HCT116 (cell line): ENCODE data around the gene PTGS1. TPM values are rescaled to one million over a fixed set of nuclear protein-coding genes. Genes with fewer than 3 reads are reported as not detected.

Experiments used
- ATAC-seq: fragments of 200-7000 bp; cut with Tn5 transposase; 2 replicates; pipeline ENCODE4 v1.9.1; 2020; ENCODE audit warnings: mild to moderate bottlenecking, moderate library complexity
- BruUV-seq: library from RNA; stranded (reverse); fragments of 400-500 nt; replicated peaks from 2 replicates; lab custom pipeline; 2021; lab: Mats Ljungman, UMichigan
- CTCF ChIA-PET: fragments of 300-600 bp; sonication (Branson Sonifier 250); formaldehyde crosslinking; loops from one replicate; lab custom pipeline; 2021; ENCODE audit warnings: antibody characterized with exemption; lab: Charles Lee
- POLR2A ChIA-PET: fragments of 300-600, 350-600 bp; sonication (Branson Sonifier 250); formaldehyde crosslinking; loops from one replicate; lab custom pipeline; 2021; ENCODE audit warnings: antibody characterized with exemption; lab: Charles Lee
- RAD21 ChIA-PET, 2 experiments: fragments of 300-600 bp; sonication (Branson Sonifier 250); formaldehyde crosslinking; loops; one replicate each; lab custom pipeline; 2023; ENCODE audit warnings: low total read pairs in 2 of 2; ENCODE audit not compliant: uncharacterized antibody in 2 of 2, unreplicated experiment in 2 of 2, low non-redundant PET in 1 of 2; lab: Charles Lee
- DNase-seq: peaks from one replicate; pipeline ENCODE4 v3.0.0-alpha.2; 2010; ENCODE audit warnings: low read depth, low spot score
- H2AFZ ChIP-seq: fragments of 200-600 bp; shearing (Covaris generic), sonication (generic); 2 replicates; pipeline ENCODE4 v1.6.1; 2017; ENCODE audit warnings: low read depth, mixed run types, mixed read lengths, antibody characterized with exemption, low read length; ENCODE audit not compliant: poor library complexity, severe bottlenecking
- H3K27ac ChIP-seq: 2 replicates; pipeline ENCODE4 v1.5.1; 2012; ENCODE audit warnings: low read depth, low read length
- H3K27me3 ChIP-seq: fragments of 200-600 bp; sonication (generic); 2 replicates; pipeline ENCODE4 v1.6.1; 2016; ENCODE audit warnings: mixed run types, low read length, mixed read lengths; ENCODE audit not compliant: insufficient read depth
- H3K36me3 ChIP-seq, 2 experiments: fragments of 200-500 bp in 1 of 2; fragments of 200-600 bp in 1 of 2; sonication (Bioruptor generic) in 1 of 2; sonication (generic) in 1 of 2; 2 replicates each; pipeline versions ENCODE4 v1.5.1 to v1.6.1; 2014 to 2016; ENCODE audit warnings: low read length in 2 of 2, inconsistent platforms in 1 of 2, mixed read lengths in 1 of 2, mixed run types in 1 of 2; ENCODE audit not compliant: insufficient read depth in 2 of 2, control insufficient read depth in 1 of 2
- H3K4me1 ChIP-seq, 2 experiments: fragments of 200-600 bp in 1 of 2; sonication (generic) in 1 of 2; 2 replicates each; pipeline versions ENCODE4 v1.5.1 to v1.6.1; 2012 to 2017; ENCODE audit warnings: low read length in 2 of 2, inconsistent platforms in 1 of 2, mild to moderate bottlenecking in 1 of 2, mixed read lengths in 1 of 2, mixed run types in 1 of 2, moderate library complexity in 1 of 2; ENCODE audit not compliant: insufficient read depth in 2 of 2, control insufficient read depth in 1 of 2
- H3K4me2 ChIP-seq: fragments of 200-600 bp; sonication (generic); 2 replicates; pipeline ENCODE4 v1.6.1; 2017; ENCODE audit warnings: mixed run types, low read length, mixed read lengths
- H3K4me3 ChIP-seq, 2 experiments: fragments of 200-600 bp in 1 of 2; sonication (generic) in 1 of 2; replicated peaks in 1 of 2; 2 replicates each; pipeline ENCODE4 v1.5.1; 2011 to 2016; ENCODE audit warnings: low read length in 2 of 2, control low read depth in 1 of 2, low read depth in 1 of 2, mild to moderate bottlenecking in 1 of 2, mixed read lengths in 1 of 2, mixed run types in 1 of 2
- H3K79me2 ChIP-seq: fragments of 200-600 bp; sonication (generic); 2 replicates; pipeline ENCODE4 v1.6.1; 2017; ENCODE audit warnings: mild to moderate bottlenecking, mixed run types, low read length, moderate library complexity, mixed read lengths; ENCODE audit not compliant: insufficient read depth
- H3K9ac ChIP-seq: fragments of 200-600 bp; sonication (generic); 2 replicates; pipeline ENCODE4 v1.6.1; 2016; ENCODE audit warnings: low read length, mixed read lengths
- H3K9me2 ChIP-seq: fragments of 200-600 bp; sonication (generic), shearing (Covaris generic); 2 replicates; pipeline ENCODE4 v1.6.1; 2017; ENCODE audit warnings: mixed run types, mild to moderate bottlenecking, moderate library complexity; ENCODE audit not compliant: insufficient read depth
- H3K9me3 ChIP-seq, 2 experiments: fragments of 200-500 bp in 1 of 2; fragments of 200-600 bp in 1 of 2; sonication (Bioruptor generic) in 1 of 2; sonication (generic) in 1 of 2; 2 replicates each; pipeline ENCODE4 v1.6.1; 2014 to 2017; ENCODE audit warnings: low read length in 2 of 2, mixed read lengths in 2 of 2, inconsistent platforms in 1 of 2, low read depth in 1 of 2, mild to moderate bottlenecking in 1 of 2, mixed run types in 1 of 2, moderate library complexity in 1 of 2; ENCODE audit not compliant: control insufficient read depth in 1 of 2, insufficient read depth in 1 of 2
- H4K20me1 ChIP-seq: fragments of 200-600 bp; sonication (generic), shearing (Covaris generic); 2 replicates; pipeline ENCODE4 v1.6.1; 2017; ENCODE audit warnings: mixed run types, mild to moderate bottlenecking, moderate library complexity; ENCODE audit not compliant: insufficient read depth
- CTCF ChIP-seq, 3 experiments: fragments of 200-600 bp in 1 of 3; sonication (generic) in 1 of 3; IDR thresholded peaks in 2 of 3; conservative IDR thresholded peaks in 1 of 3; 2 replicates each; pipeline ENCODE4 v1.5.1; 2012 to 2017; ENCODE audit warnings: low read depth in 2 of 3, low read length in 2 of 3, antibody characterized with exemption in 1 of 3, borderline replicate concordance in 1 of 3, control low read depth in 1 of 3, mild to moderate bottlenecking in 1 of 3, mixed read lengths in 1 of 3, mixed run types in 1 of 3, moderate library complexity in 1 of 3; ENCODE audit not compliant: insufficient read depth in 1 of 3
- EZH2 ChIP-seq: fragments of 200-600 bp; sonication (generic); IDR thresholded peaks from 2 replicates; pipeline ENCODE4 v1.6.1; 2017; ENCODE audit warnings: antibody characterized with exemption, mixed run types
- FOSL1 ChIP-seq: IDR thresholded peaks from 2 replicates; pipeline ENCODE4 v1.6.1; 2012; ENCODE audit warnings: low read depth
- RAD21 ChIP-seq: IDR thresholded peaks from 2 replicates; pipeline ENCODE4 v1.6.1; 2012; ENCODE audit warnings: low read depth, mild to moderate bottlenecking
- SIN3A ChIP-seq: IDR thresholded peaks from 2 replicates; pipeline ENCODE4 v1.6.1; 2012; ENCODE audit warnings: low read depth
- TCF7L2 ChIP-seq: IDR thresholded peaks from 2 replicates; pipeline ENCODE4 v1.7.0; 2011; ENCODE audit warnings: borderline replicate concordance, inconsistent platforms; ENCODE audit not compliant: insufficient read depth, insufficient read length; ENCODE audit errors: extremely low read depth
- ZFX ChIP-seq: fragments of 450-650 bp; IDR thresholded peaks from 2 replicates; pipeline ENCODE4 v1.6.1; 2017
- ZNF274 ChIP-seq: fragments of 200-500 bp; sonication (Bioruptor generic); IDR thresholded peaks from 2 replicates; pipeline ENCODE4 v1.6.1; 2014; ENCODE audit warnings: mild to moderate bottlenecking, low read depth, low read length, inconsistent platforms
- intact Hi-C: fragments of 100-400 bp; cut with micrococcal nuclease; formaldehyde crosslinking; loops from 2 replicates; pipeline ENCODE4 v1.10.0; 2022
- total RNA-seq: library from RNA; stranded (reverse); gene quantifications from one replicate; pipeline ENCODE4 v1.2.1, GENCODE V29; 2021; ENCODE audit not compliant: unreplicated experiment

PTGS1 gene
- total RNA-seq, 1 experiment from 2014 or later, result 3.5 TPM

- intact Hi-C loops, result no loop called here
- TF ChIP-seq EZH2, result no peak
- TF ChIP-seq SIN3A, result no peak
- TF ChIP-seq TCF7L2, result no peak
- Histone ChIP-seq H3K4me2 (no peak overlapping the region), H3K9ac (no peak overlapping the region), H3K9me3 (no peaks in the 10 kb centered on the region), H3K4me3 (no peak overlapping the region), H3K9me2 (no peaks in the 10 kb centered on the region), H3K27ac (no peak overlapping the region), H3K4me1 (peaks cover 4 to 5% of the 10 kb centered on the region in 2 experiments; a peak in 2 of 4 replicates), H3K79me2 (no peaks in the 10 kb centered on the region), H4K20me1 (no peaks in the 10 kb centered on the region), H2AFZ (no peak overlapping the region), H3K27me3 (no peaks in the 10 kb centered on the region), H3K36me3 (no peaks in the 10 kb centered on the region)
- POLR2A ChIA-PET, result no interaction called here
- CTCF ChIA-PET, result no interaction called here
- DNase-seq (no peak), ATAC-seq (no peak)
- BruUV-seq, result no TSS peak
- RAD21 ChIA-PET, result no interaction called here
Measured at GRCh38 chr9:122336866-122337555, 33.8 kb upstream of the PTGS1 start.

GRCh38 chr9:122337556-122337929 lies 33.3 kb upstream of the PTGS1 start:
- RAD21 ChIA-PET, result no interaction called here
- H4K20me1 ChIP-seq, result no peaks in the 10 kb centered on the region
- POLR2A ChIA-PET, result no interaction called here
- no peaks in the 10 kb centered on the region for H3K9me3 ChIP-seq
- H3K4me3 ChIP-seq, result no peak overlapping the region
- BruUV-seq, result no TSS peak
- H3K36me3 ChIP-seq, result no peaks in the 10 kb centered on the region
- CTCF ChIA-PET, result no interaction called here
- no peaks in the 10 kb centered on the region for H3K27me3 ChIP-seq
- ATAC-seq (no peak), DNase-seq (no peak)
- H3K9me2 ChIP-seq, result no peaks in the 10 kb centered on the region
- H2AFZ ChIP-seq, result no peak overlapping the region
- H3K27ac ChIP-seq, result no peak overlapping the region
- TF ChIP-seq ZFX, result no peak
- no peak for TF ChIP-seq FOSL1
- no peak for TF ChIP-seq RAD21
- no peak for TF ChIP-seq ZNF274
- TF ChIP-seq CTCF (IDR thresholded peaks at IDR 0.05 in 2 of 3, conservative IDR thresholded peaks at IDR 0.05 in 1 of 3; ENCODE audit: borderline replicate concordance in 1 of 3, insufficient read depth in 1 of 3, low read depth in 2 of 3, low read length in 2 of 3), result no peak
- no peaks in the 10 kb centered on the region for H3K79me2 ChIP-seq
- no peak overlapping the region for H3K9ac ChIP-seq
- peaks cover 4 to 5% of the 10 kb centered on the region in 2 experiments; a peak in 2 of 4 replicates for H3K4me1 ChIP-seq
- intact Hi-C loops, result no loop called here
- H3K4me2 ChIP-seq, result no peak overlapping the region
